22Rv1 (cell line): ENCODE measurements around the gene VIPR2.

Source experiments
- ZFX ChIP-seq: fragments of 450-650 bp; IDR thresholded peaks from 2 replicates; pipeline ENCODE4 v1.6.1; 2017; ENCODE audit warnings: antibody characterized with exemption, borderline replicate concordance
- TF ChIP-seq, protein P1 (sequence below): fragments of 450-650 bp; IDR thresholded peaks from 2 replicates; pipeline ENCODE4 v1.5.1; 2017; ENCODE audit warnings: mild to moderate bottlenecking

DNA sequence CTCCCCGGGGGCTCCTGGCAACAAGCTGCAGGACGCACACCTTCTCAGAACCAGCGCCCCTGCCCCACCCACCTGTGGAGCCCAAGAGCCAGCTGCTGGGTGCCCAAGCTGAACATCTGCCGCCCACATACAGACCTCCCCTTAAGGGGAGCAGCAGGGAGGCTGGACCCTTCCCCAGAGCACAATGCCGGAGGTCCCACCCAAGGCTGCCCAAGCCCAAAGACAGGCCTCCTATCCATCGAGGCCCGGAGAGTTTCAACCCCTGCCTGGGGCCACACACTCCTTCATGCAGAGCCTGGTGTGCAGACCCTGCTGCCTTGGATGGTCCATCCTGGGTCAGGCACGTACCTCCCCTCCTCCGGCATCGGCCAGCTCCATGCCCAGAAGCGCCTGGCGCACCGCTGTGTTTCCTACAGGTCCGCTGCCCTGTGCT lies 48.7 kb downstream of the VIPR2 start:
- TF ChIP-seq, protein P1, sequence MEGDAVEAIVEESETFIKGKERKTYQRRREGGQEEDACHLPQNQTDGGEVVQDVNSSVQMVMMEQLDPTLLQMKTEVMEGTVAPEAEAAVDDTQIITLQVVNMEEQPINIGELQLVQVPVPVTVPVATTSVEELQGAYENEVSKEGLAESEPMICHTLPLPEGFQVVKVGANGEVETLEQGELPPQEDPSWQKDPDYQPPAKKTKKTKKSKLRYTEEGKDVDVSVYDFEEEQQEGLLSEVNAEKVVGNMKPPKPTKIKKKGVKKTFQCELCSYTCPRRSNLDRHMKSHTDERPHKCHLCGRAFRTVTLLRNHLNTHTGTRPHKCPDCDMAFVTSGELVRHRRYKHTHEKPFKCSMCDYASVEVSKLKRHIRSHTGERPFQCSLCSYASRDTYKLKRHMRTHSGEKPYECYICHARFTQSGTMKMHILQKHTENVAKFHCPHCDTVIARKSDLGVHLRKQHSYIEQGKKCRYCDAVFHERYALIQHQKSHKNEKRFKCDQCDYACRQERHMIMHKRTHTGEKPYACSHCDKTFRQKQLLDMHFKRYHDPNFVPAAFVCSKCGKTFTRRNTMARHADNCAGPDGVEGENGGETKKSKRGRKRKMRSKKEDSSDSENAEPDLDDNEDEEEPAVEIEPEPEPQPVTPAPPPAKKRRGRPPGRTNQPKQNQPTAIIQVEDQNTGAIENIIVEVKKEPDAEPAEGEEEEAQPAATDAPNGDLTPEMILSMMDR = no peak
- no peak for TF ChIP-seq ZFX
